HCT116 (cell line): ENCODE measurements around the gene GIPR. TPM values are rescaled to one million over a fixed set of nuclear protein-coding genes. Genes with fewer than 3 reads are reported as not detected.

Experiments
- ATAC-seq: fragments of 200-7000 bp; cut with Tn5 transposase; 2 replicates; pipeline ENCODE4 v1.9.1; 2020; ENCODE audit warnings: mild to moderate bottlenecking, moderate library complexity
- BruUV-seq: library from RNA; stranded (reverse); fragments of 400-500 nt; replicated peaks from 2 replicates; lab custom pipeline; 2021; lab: Mats Ljungman, UMichigan
- CTCF ChIA-PET: fragments of 300-600 bp; sonication (Branson Sonifier 250); formaldehyde crosslinking; loops from one replicate; lab custom pipeline; 2021; ENCODE audit warnings: antibody characterized with exemption; lab: Charles Lee
- POLR2A ChIA-PET: fragments of 300-600, 350-600 bp; sonication (Branson Sonifier 250); formaldehyde crosslinking; loops from one replicate; lab custom pipeline; 2021; ENCODE audit warnings: antibody characterized with exemption; lab: Charles Lee
- RAD21 ChIA-PET, 2 experiments: fragments of 300-600 bp; sonication (Branson Sonifier 250); formaldehyde crosslinking; loops; one replicate each; lab custom pipeline; 2023; ENCODE audit warnings: low total read pairs in 2 of 2; ENCODE audit not compliant: uncharacterized antibody in 2 of 2, unreplicated experiment in 2 of 2, low non-redundant PET in 1 of 2; lab: Charles Lee
- DNase-seq: peaks from one replicate; pipeline ENCODE4 v3.0.0-alpha.2; 2010; ENCODE audit warnings: low read depth, low spot score
- H2AFZ ChIP-seq: fragments of 200-600 bp; shearing (Covaris generic), sonication (generic); 2 replicates; pipeline ENCODE4 v1.6.1; 2017; ENCODE audit warnings: low read depth, mixed run types, mixed read lengths, antibody characterized with exemption, low read length; ENCODE audit not compliant: poor library complexity, severe bottlenecking
- H3K27ac ChIP-seq: 2 replicates; pipeline ENCODE4 v1.5.1; 2012; ENCODE audit warnings: low read depth, low read length
- H3K27me3 ChIP-seq: fragments of 200-600 bp; sonication (generic); 2 replicates; pipeline ENCODE4 v1.6.1; 2016; ENCODE audit warnings: mixed run types, low read length, mixed read lengths; ENCODE audit not compliant: insufficient read depth
- H3K36me3 ChIP-seq, 2 experiments: fragments of 200-500 bp in 1 of 2; fragments of 200-600 bp in 1 of 2; sonication (Bioruptor generic) in 1 of 2; sonication (generic) in 1 of 2; 2 replicates each; pipeline versions ENCODE4 v1.5.1 to v1.6.1; 2014 to 2016; ENCODE audit warnings: low read length in 2 of 2, inconsistent platforms in 1 of 2, mixed read lengths in 1 of 2, mixed run types in 1 of 2; ENCODE audit not compliant: insufficient read depth in 2 of 2, control insufficient read depth in 1 of 2
- H3K4me1 ChIP-seq, 2 experiments: fragments of 200-600 bp in 1 of 2; sonication (generic) in 1 of 2; 2 replicates each; pipeline versions ENCODE4 v1.5.1 to v1.6.1; 2012 to 2017; ENCODE audit warnings: low read length in 2 of 2, inconsistent platforms in 1 of 2, mild to moderate bottlenecking in 1 of 2, mixed read lengths in 1 of 2, mixed run types in 1 of 2, moderate library complexity in 1 of 2; ENCODE audit not compliant: insufficient read depth in 2 of 2, control insufficient read depth in 1 of 2
- H3K4me2 ChIP-seq: fragments of 200-600 bp; sonication (generic); 2 replicates; pipeline ENCODE4 v1.6.1; 2017; ENCODE audit warnings: mixed run types, low read length, mixed read lengths
- H3K4me3 ChIP-seq, 2 experiments: fragments of 200-600 bp in 1 of 2; sonication (generic) in 1 of 2; replicated peaks in 1 of 2; 2 replicates each; pipeline ENCODE4 v1.5.1; 2011 to 2016; ENCODE audit warnings: low read length in 2 of 2, control low read depth in 1 of 2, low read depth in 1 of 2, mild to moderate bottlenecking in 1 of 2, mixed read lengths in 1 of 2, mixed run types in 1 of 2
- H3K79me2 ChIP-seq: fragments of 200-600 bp; sonication (generic); 2 replicates; pipeline ENCODE4 v1.6.1; 2017; ENCODE audit warnings: mild to moderate bottlenecking, mixed run types, low read length, moderate library complexity, mixed read lengths; ENCODE audit not compliant: insufficient read depth
- H3K9ac ChIP-seq: fragments of 200-600 bp; sonication (generic); 2 replicates; pipeline ENCODE4 v1.6.1; 2016; ENCODE audit warnings: low read length, mixed read lengths
- H3K9me2 ChIP-seq: fragments of 200-600 bp; sonication (generic), shearing (Covaris generic); 2 replicates; pipeline ENCODE4 v1.6.1; 2017; ENCODE audit warnings: mixed run types, mild to moderate bottlenecking, moderate library complexity; ENCODE audit not compliant: insufficient read depth
- H3K9me3 ChIP-seq, 2 experiments: fragments of 200-500 bp in 1 of 2; fragments of 200-600 bp in 1 of 2; sonication (Bioruptor generic) in 1 of 2; sonication (generic) in 1 of 2; 2 replicates each; pipeline ENCODE4 v1.6.1; 2014 to 2017; ENCODE audit warnings: low read length in 2 of 2, mixed read lengths in 2 of 2, inconsistent platforms in 1 of 2, low read depth in 1 of 2, mild to moderate bottlenecking in 1 of 2, mixed run types in 1 of 2, moderate library complexity in 1 of 2; ENCODE audit not compliant: control insufficient read depth in 1 of 2, insufficient read depth in 1 of 2
- H4K20me1 ChIP-seq: fragments of 200-600 bp; sonication (generic), shearing (Covaris generic); 2 replicates; pipeline ENCODE4 v1.6.1; 2017; ENCODE audit warnings: mixed run types, mild to moderate bottlenecking, moderate library complexity; ENCODE audit not compliant: insufficient read depth
- CBX3 ChIP-seq: IDR thresholded peaks from 2 replicates; pipeline ENCODE4 v1.6.1; 2012; ENCODE audit warnings: low read depth
- EGR1 ChIP-seq: IDR thresholded peaks from 2 replicates; pipeline ENCODE4 v1.6.1; 2012; ENCODE audit warnings: low read depth
- ELF1 ChIP-seq: IDR thresholded peaks from 2 replicates; pipeline ENCODE4 v1.6.1; 2012; ENCODE audit warnings: low read depth, borderline replicate concordance
- EZH2phosphoT487 ChIP-seq: fragments of 200-600 bp; IDR thresholded peaks from 2 replicates; pipeline ENCODE4 v1.6.1; 2018; ENCODE audit warnings: antibody characterized with exemption, borderline replicate concordance
- FOSL1 ChIP-seq: IDR thresholded peaks from 2 replicates; pipeline ENCODE4 v1.6.1; 2012; ENCODE audit warnings: low read depth
- JUND ChIP-seq: IDR thresholded peaks from 2 replicates; pipeline ENCODE4 v1.6.1; 2012
- POLR2A ChIP-seq: IDR thresholded peaks from 2 replicates; pipeline ENCODE4 v1.7.0; 2011; ENCODE audit warnings: borderline replicate concordance; ENCODE audit not compliant: insufficient read depth, insufficient read length; ENCODE audit errors: extremely low read depth
- REST ChIP-seq: IDR thresholded peaks from 2 replicates; pipeline ENCODE4 v1.6.1; 2012; ENCODE audit warnings: low read depth
- SIN3A ChIP-seq: IDR thresholded peaks from 2 replicates; pipeline ENCODE4 v1.6.1; 2012; ENCODE audit warnings: low read depth
- SP1 ChIP-seq: IDR thresholded peaks from 2 replicates; pipeline ENCODE4 v1.6.1; 2012; ENCODE audit warnings: low read depth
- SRF ChIP-seq: IDR thresholded peaks from 2 replicates; pipeline ENCODE4 v1.6.1; 2012; ENCODE audit warnings: low read depth
- TCF7L2 ChIP-seq: IDR thresholded peaks from 2 replicates; pipeline ENCODE4 v1.7.0; 2011; ENCODE audit warnings: borderline replicate concordance, inconsistent platforms; ENCODE audit not compliant: insufficient read depth, insufficient read length; ENCODE audit errors: extremely low read depth
- YY1 ChIP-seq: IDR thresholded peaks from 2 replicates; pipeline ENCODE4 v1.6.1; 2011; ENCODE audit warnings: low read length, low read depth, moderate library complexity, mild to moderate bottlenecking; ENCODE audit not compliant: insufficient replicate concordance; ENCODE audit errors: extremely low read depth
- ZBTB33 ChIP-seq: IDR thresholded peaks from 2 replicates; pipeline ENCODE4 v1.6.1; 2011; ENCODE audit warnings: mild to moderate bottlenecking, low read length, moderate library complexity; ENCODE audit not compliant: insufficient replicate concordance; ENCODE audit errors: extremely low read depth
- ZFX ChIP-seq: fragments of 450-650 bp; IDR thresholded peaks from 2 replicates; pipeline ENCODE4 v1.6.1; 2017
- ZNF274 ChIP-seq: fragments of 200-500 bp; sonication (Bioruptor generic); IDR thresholded peaks from 2 replicates; pipeline ENCODE4 v1.6.1; 2014; ENCODE audit warnings: mild to moderate bottlenecking, low read depth, low read length, inconsistent platforms
- intact Hi-C: fragments of 100-400 bp; cut with micrococcal nuclease; formaldehyde crosslinking; loops from 2 replicates; pipeline ENCODE4 v1.10.0; 2022
- total RNA-seq: library from RNA; stranded (reverse); gene quantifications from one replicate; pipeline ENCODE4 v1.2.1, GENCODE V29; 2021; ENCODE audit not compliant: unreplicated experiment
- TF ChIP-seq, protein P1 (sequence below): IDR thresholded peaks from 2 replicates; pipeline ENCODE4 v1.6.1; 2012
- TF ChIP-seq, protein P2 (sequence below): IDR thresholded peaks from 2 replicates; pipeline ENCODE4 v1.6.1; 2012

GIPR gene
- total RNA-seq, 1 experiment from 2014 or later = 14.1 TPM

GRCh38 chr19:45623984-45624383 lies 44.0 kb upstream of the GIPR start:
- BruUV-seq = no TSS peak

More at GRCh38 chr19:45623984-45624383, 44.0 kb upstream of the GIPR start:
- RAD21 ChIA-PET = no interaction called here
- DNase-seq = no peak
- Histone ChIP-seq H3K27me3 (no peaks in the 10 kb centered on the region), H3K4me3 (no peak overlapping the region), H3K9me2 (no peaks in the 10 kb centered on the region), H4K20me1 (no peaks in the 10 kb centered on the region), H3K9ac (no peak overlapping the region), H3K4me2 (no peak overlapping the region), H3K36me3 (peaks cover 13 to 17% of the 10 kb centered on the region in 2 experiments; a peak in 3 of 4 replicates), H2AFZ (no peak overlapping the region), H3K4me1 (no peaks in the 10 kb centered on the region), H3K79me2 (no peaks in the 10 kb centered on the region), H3K27ac (no peak overlapping the region), H3K9me3 (no peaks in the 10 kb centered on the region)
- intact Hi-C loops = no loop called here
- no peak for ATAC-seq
- CTCF ChIA-PET = no interaction called here
- TF ChIP-seq EGR1 = no peak
- no peak for TF ChIP-seq ZNF274
- TF ChIP-seq CBX3 = no peak
- TF ChIP-seq ZFX = no peak
- no peak for TF ChIP-seq POLR2A
- TF ChIP-seq, protein P1, sequence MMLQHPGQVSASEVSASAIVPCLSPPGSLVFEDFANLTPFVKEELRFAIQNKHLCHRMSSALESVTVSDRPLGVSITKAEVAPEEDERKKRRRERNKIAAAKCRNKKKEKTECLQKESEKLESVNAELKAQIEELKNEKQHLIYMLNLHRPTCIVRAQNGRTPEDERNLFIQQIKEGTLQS = no peak
- TF ChIP-seq YY1 = no peak
- no peak for TF ChIP-seq FOSL1
- no peak for TF ChIP-seq TCF7L2
- no peak for TF ChIP-seq SP1
- TF ChIP-seq SRF = no peak
- no peak for TF ChIP-seq ZBTB33
- no peak for TF ChIP-seq ELF1
- TF ChIP-seq JUND = no peak
- TF ChIP-seq, protein P2, sequence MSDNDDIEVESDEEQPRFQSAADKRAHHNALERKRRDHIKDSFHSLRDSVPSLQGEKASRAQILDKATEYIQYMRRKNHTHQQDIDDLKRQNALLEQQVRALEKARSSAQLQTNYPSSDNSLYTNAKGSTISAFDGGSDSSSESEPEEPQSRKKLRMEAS = no peak
- no peak for TF ChIP-seq REST
- TF ChIP-seq SIN3A = no peak
- TF ChIP-seq EZH2phosphoT487 = no peak
- POLR2A ChIA-PET = interaction anchor here (0.8 kb wide), 1 partner anchor 116 kb away, joined by 3 read pairs; no protein-coding TSS in a partner anchor
